Measurements from ENCODE around the gene SLC37A4. TPM values are rescaled to one million over a fixed set of nuclear protein-coding genes. Genes with fewer than 3 reads are reported as not detected.

SLC37A4 gene
- total and polyA plus RNA-seq, 2 of the 13 experiments (the other 11 are each of a cell fraction or from before 2014, with no cell fraction given), result 43.0 to 56.1 TPM

DNA sequence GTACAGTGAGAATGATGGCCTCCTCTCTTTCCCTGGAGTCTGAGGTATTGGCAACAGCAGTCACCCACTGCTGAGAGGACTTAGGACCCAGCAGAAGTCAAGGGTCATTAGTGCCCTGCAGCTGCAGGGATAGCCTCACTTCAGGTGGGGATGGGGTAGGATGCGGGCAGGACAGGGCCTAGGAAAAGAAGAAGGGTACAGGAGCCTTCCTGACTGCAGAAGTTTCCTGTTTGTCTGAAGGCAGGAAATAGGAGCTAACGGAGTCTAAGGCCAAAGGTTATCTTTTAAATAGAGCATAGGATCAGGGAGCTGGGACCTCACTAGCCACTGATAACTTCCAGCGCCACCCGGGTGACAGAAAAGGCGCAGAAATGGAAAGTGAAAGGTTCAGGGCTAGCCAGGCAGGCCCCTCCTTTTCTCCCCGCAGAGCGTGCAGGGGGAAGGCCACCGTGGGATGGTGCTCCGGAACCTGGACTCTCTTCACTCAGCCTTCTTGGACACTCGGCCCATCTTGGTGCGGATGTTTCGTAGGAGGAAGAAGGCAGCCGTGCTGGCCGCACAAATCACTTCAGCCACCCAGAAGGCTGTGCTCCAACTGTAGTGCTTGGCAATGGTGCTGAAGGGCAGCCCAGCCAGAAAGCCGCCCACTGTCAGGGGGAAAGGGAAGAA lies 6.1 kb downstream of the SLC37A4 start (continued):
- no peak for TF ChIP-seq KIAA2018 (CRISPR knock-in tag; IDR thresholded peaks at IDR 0.05; ENCODE audit: borderline replicate concordance)
- TF ChIP-seq SIN3A (IDR thresholded peaks at IDR 0.05; ENCODE audit: borderline replicate concordance, low read depth, low read length), result 0 out of 2 replicates have a peak, but pooled peaks have one; percentile 30
- no peak; the same call in 1 of the 2 replicates for TF ChIP-seq MTA1 (CRISPR knock-in tag; IDR thresholded peaks at IDR 0.05; ENCODE audit: borderline replicate concordance)
- TF ChIP-seq JDP2 (CRISPR knock-in tag; IDR thresholded peaks at IDR 0.05; ENCODE audit: borderline replicate concordance), result no peak
- TF ChIP-seq JUND (CRISPR knock-in tag; IDR thresholded peaks at IDR 0.05), result no peak
- no peak for TF ChIP-seq SRSF9 (IDR thresholded peaks at IDR 0.05; ENCODE audit: borderline replicate concordance, insufficient read depth, low read depth, low read length, poor library complexity, severe bottlenecking)

Data from HepG2 (cell line).